DLD1 (cell line): ENCODE results near the gene KDM5B.

Source experiments
- in situ Hi-C: cut with HindIII; loops from 2 replicates; pipeline ENCODE4 v1.10.0; 2017; ENCODE audit warnings: low sequenced_read_pairs

KDM5B gene

DNA sequence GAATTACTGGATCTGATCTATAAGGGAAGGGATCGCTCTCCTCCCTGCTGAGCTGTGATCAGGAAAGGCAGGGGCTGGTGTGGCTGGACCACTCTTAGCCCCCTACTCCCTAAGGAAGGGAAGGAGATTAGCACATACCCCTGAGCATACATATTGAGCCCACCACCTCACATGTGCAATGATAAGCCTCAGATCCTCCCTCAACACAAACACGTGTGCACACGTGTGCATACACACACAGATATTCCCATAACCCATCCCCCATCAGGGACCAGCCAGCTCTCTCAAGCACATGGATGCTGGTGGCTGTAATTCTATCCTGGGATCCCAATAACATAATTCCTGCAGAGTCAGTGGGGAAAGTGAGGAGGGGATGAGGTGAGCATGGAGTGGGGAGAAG, 119.1 kb downstream of the KDM5B start:
- in situ Hi-C loops, result no loop called here

- in situ Hi-C loops, result no loop called here
Measured at GRCh38 chr1:202688401-202688800, 119.8 kb downstream of the KDM5B start.

- in situ Hi-C loops, result no loop called here
Measured at GRCh38 chr1:202687798-202688197, 120.4 kb downstream of the KDM5B start.

GRCh38 chr1:202687370-202687769, 120.9 kb downstream of the KDM5B start:
- in situ Hi-C loops, result no loop called here

- in situ Hi-C loops, result no loop called here
Measured at GRCh38 chr1:202685641-202686040, 122.6 kb downstream of the KDM5B start.

DNA sequence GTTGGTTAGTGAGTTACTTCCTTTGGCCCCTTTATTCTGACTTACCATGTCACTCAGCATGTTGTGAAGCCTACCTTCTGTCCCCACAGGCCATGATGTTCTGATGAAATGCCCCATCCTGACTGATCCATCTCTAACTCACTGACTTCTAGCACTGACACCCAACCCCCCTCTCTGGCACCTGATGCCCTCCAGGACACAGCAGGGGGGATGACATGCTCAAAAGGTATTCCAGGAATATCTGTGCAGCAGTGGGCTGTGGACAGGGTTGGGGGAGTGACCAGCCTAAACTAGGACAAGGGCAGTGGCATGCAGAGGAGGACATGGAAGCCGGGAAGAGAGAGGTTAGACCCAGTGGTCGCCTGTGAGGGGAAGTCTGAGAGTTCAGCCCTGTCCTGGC, 123.5 kb downstream of the KDM5B start:
- in situ Hi-C loops, result no loop called here

GRCh38 chr1:202683029-202683428, 125.2 kb downstream of the KDM5B start:
- in situ Hi-C loops, result no loop called here

GRCh38 chr1:202682477-202682876, 125.7 kb downstream of the KDM5B start:
- in situ Hi-C loops, result no loop called here

GRCh38 chr1:202681736-202682420, 126.3 kb downstream of the KDM5B start:
- in situ Hi-C loops, result no loop called here

DNA sequence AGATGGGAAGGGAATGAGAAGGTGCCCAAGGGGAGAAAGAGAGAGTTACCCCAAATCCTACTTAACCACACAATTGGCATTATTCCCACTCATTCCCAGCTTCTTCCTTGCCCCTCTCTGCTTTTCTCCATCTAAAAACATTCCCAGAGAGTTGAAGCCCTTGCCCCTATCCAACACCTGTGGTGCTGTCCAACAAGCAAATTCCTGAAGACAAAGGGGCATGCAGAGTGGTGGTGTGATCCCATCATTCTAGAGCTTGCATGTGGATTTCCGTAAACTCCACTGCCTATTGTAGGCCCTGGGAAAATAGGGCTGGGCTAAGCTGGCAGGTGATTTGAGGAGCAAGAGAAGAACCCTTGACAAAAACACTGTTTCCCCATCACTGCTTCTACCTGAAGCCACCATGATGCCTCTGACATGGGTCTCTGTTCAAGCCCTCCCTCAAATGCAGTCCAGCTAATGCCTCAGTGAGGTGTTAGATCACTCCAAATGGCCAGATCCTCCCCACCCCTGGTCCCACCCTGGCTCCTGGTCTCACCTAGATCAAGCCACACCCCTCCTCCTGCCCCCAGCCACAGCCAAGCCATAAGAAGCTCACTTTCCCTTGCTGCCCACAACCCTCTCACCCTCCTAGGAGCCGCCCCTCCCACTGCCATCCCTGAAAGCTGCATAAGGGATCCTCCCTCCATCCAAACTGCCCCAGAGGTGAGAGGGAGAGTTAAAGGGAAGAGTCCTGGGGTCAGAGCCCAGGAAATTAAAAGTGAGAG, 127.5 kb downstream of the KDM5B start:
- in situ Hi-C loops, result no loop called here

DNA sequence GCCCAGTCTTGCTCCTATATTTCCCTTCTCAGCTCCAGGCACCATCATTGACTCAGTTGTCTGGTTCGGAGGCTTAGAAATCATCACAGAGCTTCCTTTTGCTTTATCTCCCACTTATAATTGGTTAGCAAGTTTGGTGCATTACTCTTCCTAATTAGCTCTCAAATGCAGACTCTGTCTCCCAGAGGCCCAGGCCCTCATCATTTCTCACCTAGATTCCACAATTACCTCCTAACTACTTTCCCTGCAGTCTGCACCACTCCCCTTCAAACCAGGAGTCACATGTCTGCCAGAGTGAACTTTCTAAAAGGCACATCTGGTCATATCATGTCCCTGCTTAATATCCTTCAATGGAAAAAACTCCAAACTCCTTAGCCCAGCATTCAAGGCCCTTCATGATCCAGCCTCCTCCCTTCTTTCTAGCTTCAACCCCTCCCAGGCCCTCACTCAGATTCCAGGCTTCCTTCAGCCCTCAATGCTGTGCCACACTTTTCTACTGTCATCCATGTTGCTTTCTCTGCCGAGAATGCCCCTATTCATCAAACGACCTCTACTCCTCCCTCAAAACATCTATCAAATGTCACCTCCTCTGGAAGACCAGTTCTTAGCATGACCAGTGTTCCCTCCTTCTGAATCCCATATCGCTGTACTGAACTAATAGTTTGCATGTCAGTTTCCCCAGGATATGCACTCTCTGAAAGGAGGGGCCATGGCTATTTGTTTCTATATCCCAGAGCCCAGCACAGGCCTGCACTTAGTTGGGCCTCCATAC, 128.6 kb downstream of the KDM5B start:
- in situ Hi-C loops, result no loop called here

GRCh38 chr1:202677433-202677832, 130.8 kb downstream of the KDM5B start:
- in situ Hi-C loops, result no loop called here
